ENCODE results near the gene ZDHHC11B.
"Not testable (repeated sequence)": the region's sequence is repeated elsewhere in the genome, so short reads cannot be mapped to it uniquely, and the experiment has no call there.

Gene ZDHHC11B

GRCh38 chr5:683551-684481, 100.7 kb downstream of the ZDHHC11B start:
- no peak for DNase-seq

GRCh38 chr5:682651-683358, 101.7 kb downstream of the ZDHHC11B start:
- not testable (repeated sequence) for DNase-seq

DNA sequence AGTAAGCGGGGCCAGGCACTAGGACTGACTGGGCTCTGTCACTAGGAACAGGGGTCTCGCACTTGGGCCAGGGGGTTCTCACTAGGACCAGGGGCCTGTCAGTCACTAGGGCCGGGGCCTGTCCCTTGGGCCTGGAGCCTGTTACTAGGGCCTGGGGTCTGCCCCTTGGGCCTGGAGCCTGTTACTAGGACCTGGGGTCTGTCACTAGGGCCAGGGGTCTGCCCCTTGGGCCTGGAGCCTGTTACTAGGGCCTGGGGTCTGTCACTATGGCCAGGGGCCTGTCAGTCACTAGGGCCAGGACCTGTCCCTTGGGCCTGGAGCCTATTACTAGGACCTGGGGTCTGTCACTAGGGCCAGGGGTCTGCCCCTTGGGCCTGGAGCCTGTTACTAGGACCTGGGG, 102.3 kb downstream of the ZDHHC11B start:
- not testable (repeated sequence) for DNase-seq

GRCh38 chr5:681317-682191, 103.0 kb downstream of the ZDHHC11B start:
- not testable (repeated sequence) for DNase-seq

GRCh38 chr5:680836-681235, 103.7 kb downstream of the ZDHHC11B start:
- not testable (repeated sequence) for DNase-seq

- not testable (repeated sequence) for DNase-seq
Measured at GRCh38 chr5:680118-680795, 104.3 kb downstream of the ZDHHC11B start.

DNA sequence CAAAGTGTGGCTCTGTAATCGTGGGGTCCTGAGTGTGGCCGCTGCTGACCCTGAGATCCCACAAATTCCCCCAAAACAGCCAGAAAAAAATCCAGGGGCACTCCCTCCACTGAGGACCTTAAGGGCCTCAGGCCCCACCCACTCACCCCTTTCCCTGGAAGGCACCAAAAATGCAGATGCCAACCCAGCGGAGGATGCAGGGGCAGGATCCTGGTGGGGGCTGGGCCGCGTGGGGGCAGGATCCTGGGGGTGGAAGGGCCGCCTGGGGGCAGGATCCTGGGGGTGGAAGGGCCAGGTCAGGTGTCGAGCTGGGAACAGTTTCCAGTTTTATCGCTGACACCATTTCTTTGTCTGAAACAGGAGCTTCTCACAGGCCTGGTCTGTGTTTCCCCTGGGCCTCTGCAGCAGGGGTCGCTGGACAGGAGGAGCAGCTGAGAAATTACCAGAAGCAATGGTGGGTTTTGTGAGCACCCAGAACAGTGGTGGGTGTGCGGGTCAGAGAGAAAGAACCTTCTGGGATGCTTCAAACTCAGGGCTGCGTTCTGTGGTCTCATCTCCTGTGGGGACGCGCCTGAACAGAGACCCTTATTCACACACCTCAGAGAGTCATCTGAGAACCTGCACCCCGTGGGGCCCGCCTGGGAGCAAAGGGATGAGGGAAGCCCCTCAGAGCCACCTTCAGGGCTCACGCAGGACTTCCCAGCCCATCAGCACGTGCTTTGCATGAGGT, 105.2 kb downstream of the ZDHHC11B start:
- not testable (repeated sequence) for DNase-seq

DNA sequence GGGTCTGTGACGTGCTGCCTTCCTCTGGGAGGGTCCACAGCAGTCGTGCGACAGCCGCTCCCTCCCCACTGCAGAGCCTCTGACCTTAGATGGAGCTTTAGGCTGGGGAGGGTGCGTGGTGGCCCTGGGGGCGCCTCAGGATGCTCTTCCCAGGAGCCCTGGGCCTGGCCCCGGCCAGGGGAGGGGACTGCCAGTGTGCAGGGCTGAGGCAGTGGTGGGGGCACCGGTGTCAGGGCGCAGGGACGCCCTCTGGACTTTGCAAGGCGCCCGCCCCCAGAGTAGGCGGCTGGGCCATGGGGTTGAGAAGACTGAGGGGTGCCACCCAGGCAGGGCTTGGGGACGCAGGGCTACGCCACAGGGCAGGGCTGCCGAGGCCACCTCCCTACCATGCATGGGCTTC, 106.0 kb downstream of the ZDHHC11B start:
- not testable (repeated sequence) for DNase-seq

GRCh38 chr5:677131-678101, 107.1 kb downstream of the ZDHHC11B start:
- DNase-seq = no peak

- DNase-seq = no peak
Measured at GRCh38 chr5:676699-677076, 107.8 kb downstream of the ZDHHC11B start.

DNA sequence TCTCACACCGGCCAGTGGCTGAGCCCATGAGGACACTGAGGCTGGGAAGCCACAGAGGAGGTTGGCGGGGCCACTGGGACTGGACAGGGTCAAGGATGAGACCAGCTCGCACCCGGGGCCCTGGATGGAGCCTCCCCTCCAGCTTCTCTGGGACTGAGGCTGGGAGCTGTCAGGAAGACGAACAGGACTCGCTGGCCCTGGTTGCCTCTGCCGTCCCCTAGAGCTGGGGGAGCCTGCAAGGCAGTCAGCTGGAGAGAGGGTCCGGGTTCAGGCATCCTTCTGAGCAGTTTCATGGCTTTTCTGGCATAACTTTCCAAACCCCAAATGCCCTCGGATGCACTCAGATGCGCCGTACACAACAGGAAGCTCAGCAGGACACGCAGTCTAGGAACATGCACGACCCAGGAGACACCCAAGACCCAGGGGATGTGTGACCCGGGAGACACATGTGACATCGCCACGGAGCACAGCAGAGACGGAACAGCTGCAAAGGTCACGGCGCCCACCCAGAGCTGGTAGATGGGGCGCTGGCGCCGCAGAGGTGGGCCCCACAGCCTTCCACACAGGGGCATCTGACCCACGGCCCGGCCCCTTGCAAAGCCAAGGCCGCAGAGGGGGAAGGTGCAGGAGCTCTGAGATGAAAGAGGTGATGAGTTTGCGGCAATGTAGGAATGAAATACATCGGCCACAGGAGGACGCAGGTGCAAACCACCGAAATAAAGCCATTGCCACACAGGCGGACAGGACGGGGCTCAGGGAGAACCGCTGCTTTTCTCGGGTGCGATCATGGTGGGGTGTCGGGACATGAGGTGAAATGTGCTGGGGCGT, 108.4 kb downstream of the ZDHHC11B start:
- DNase-seq = no peak

DNA sequence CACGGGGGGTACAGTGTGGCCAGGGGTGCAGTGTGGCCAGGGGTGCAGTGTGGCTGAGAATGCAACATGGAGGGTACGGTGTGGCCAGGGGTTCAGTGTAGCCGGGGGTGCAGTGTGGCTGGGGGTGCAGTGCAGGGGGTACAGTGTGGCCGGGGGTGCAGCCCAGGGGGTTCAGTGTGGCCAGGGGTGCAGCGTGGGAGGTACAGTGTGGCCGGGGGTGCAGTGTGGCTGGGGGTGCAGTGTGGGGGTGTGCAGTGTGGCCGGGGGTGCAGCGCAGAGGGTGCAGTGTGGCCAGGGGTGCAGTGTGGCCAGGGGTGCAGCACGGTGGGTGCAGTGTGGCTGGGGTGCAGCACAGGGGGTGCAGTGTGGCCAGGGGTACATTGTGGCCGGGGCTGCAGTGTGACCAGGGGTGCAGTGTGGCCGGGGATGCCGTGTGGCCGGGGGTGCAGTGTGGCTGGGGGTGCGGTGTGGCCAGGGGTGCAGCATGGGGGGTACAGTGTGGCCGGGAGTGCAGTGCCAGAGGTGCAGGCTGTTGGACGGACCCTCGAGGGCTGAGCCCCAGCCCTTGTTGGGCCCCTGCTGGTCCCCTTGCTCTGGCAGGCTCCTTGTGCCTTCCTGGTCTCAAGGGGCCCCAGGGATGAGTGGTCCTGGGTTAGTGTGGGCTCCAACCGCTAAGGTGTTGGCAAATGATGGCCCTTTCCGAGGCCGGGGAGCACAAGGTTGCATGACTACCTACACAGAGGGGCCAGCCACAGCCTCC, 109.2 kb downstream of the ZDHHC11B start:
- DNase-seq = no peak

DNA sequence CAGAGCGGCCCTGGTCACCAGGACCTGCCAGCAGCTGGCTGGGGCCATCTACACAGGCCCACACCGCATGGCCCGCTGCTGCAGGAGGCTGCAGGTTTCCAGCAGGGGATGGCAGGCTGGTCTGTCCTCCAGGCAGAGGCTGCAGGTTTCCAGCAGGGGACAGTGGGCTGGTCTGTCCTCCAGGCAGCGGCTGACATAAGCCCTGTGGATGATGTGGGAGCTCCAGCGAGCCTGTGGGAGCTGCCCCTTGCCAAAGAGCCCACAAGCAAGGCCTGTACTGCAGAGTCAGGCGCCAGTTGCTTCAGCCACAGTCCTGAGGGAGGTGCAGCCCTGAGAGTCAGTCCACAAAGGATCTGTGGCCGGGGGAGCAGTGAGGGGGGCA, 109.9 kb downstream of the ZDHHC11B start:
- no peak for DNase-seq

GRCh38 chr5:673831-674629, 110.5 kb downstream of the ZDHHC11B start:
- DNase-seq = no peak

DNA sequence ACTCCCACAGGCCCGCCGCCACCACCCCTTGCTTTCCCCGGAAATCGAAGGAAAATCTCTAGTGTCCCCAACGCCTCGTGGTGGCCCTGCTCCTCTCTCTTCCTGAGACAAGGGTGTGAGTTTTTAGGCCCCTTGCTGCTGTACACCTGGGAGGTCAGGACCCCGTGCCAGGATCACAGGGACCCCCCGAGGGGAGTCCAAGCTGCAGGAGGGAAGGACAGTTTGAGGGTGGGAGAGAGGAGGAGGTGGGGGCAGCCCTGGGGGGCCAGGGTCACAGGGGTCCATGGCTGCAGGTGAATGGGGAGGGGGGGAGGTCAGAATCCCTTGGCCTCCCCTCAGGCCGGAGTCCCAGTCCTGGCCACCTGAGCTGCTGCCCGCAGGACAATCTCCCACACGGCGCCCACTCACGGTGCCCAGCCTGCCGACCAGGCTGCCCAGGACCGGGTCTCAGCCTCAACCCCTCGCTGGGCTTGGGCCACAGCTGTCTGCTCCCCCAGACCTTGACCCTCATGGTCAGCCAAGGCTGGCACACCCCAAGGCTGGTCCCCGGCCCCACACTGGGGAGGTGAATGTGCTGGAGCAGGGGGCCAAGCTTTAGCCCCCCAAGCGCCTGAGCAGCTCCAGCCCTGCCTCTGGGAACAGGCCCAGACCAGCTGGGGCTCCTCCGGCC, 111.2 kb downstream of the ZDHHC11B start:
- DNase-seq = no peak

- DNase-seq = peak; percentile 90
Measured at GRCh38 chr5:672329-673160, 112.0 kb downstream of the ZDHHC11B start.
